Neural progenitor cell (in vitro differentiated cells): Measurements from ENCODE around the gene SLAIN2.

Source experiments
- EZH2 ChIP-seq: fragments of 200-600 bp; sonication (generic); IDR thresholded peaks from 2 replicates; pipeline ENCODE4 v1.6.1; 2017; ENCODE audit warnings: antibody characterized with exemption, mild to moderate bottlenecking, moderate library complexity
- TF ChIP-seq, protein P1 (sequence below): fragments of 200-600 bp; sonication (generic); IDR thresholded peaks from 2 replicates; pipeline ENCODE4 v1.5.1; 2017; ENCODE audit warnings: antibody characterized with exemption, mild to moderate bottlenecking

DNA sequence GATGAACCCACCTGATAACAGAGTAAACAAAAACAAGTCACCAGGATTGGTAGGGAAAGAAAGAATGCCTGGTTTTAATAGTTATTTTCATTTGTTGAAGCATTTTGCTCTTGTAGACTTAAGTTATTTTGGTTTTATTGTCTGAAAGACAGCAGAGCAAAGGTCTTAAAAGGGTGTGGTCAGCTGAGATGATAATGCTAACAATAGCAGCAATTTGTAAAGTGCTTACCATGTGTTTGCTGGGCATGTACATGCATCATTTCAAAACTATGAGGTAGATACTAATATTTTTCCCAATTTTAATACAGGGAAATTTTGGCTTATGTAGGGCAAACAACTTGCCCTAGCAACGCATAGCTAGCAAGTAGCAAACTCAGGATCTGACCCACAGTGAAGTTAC, 95.0 kb downstream of the SLAIN2 start:
- TF ChIP-seq, protein P1, sequence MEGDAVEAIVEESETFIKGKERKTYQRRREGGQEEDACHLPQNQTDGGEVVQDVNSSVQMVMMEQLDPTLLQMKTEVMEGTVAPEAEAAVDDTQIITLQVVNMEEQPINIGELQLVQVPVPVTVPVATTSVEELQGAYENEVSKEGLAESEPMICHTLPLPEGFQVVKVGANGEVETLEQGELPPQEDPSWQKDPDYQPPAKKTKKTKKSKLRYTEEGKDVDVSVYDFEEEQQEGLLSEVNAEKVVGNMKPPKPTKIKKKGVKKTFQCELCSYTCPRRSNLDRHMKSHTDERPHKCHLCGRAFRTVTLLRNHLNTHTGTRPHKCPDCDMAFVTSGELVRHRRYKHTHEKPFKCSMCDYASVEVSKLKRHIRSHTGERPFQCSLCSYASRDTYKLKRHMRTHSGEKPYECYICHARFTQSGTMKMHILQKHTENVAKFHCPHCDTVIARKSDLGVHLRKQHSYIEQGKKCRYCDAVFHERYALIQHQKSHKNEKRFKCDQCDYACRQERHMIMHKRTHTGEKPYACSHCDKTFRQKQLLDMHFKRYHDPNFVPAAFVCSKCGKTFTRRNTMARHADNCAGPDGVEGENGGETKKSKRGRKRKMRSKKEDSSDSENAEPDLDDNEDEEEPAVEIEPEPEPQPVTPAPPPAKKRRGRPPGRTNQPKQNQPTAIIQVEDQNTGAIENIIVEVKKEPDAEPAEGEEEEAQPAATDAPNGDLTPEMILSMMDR = no peak
- TF ChIP-seq EZH2 = no peak
